Mesendoderm (in vitro differentiated cells): ENCODE measurements around the gene HTR3C.

Experiments
- DNase-seq: peaks from one replicate; pipeline ENCODE4 v3.0.0; 2013
- H2AK5ac ChIP-seq: 2 replicates; pipeline ENCODE4 v1.6.1; 2013; ENCODE audit warnings: low read length, inconsistent platforms
- H2BK120ac ChIP-seq: 2 replicates; pipeline ENCODE4 v1.6.1; 2013; ENCODE audit warnings: low read depth, mild to moderate bottlenecking, low read length, moderate library complexity, mixed read lengths
- H2BK15ac ChIP-seq: replicated peaks from 2 replicates; pipeline ENCODE4 v1.6.1; 2013; ENCODE audit warnings: low read depth, mild to moderate bottlenecking, moderate library complexity
- H2BK5ac ChIP-seq: 2 replicates; pipeline ENCODE4 v1.6.1; 2013; ENCODE audit warnings: low read length, inconsistent platforms
- H3K18ac ChIP-seq: 2 replicates; pipeline ENCODE4 v1.6.1; 2013; ENCODE audit warnings: mild to moderate bottlenecking, low read length, mixed read lengths
- H3K23ac ChIP-seq: one replicate; pipeline ENCODE4 v1.6.1; 2013; ENCODE audit warnings: low read length
- H3K27ac ChIP-seq: 2 replicates; pipeline ENCODE4 v1.5.1; 2013; ENCODE audit warnings: low read depth, mild to moderate bottlenecking, inconsistent platforms, low read length, moderate library complexity
- H3K27me3 ChIP-seq: 2 replicates; pipeline ENCODE4 v1.6.1; 2013; ENCODE audit warnings: low read length, control low read depth, mild to moderate bottlenecking, inconsistent platforms; ENCODE audit not compliant: insufficient read depth, poor library complexity
- H3K36me3 ChIP-seq: 2 replicates; pipeline ENCODE4 v1.6.1; 2013; ENCODE audit warnings: low read length, inconsistent platforms; ENCODE audit not compliant: control insufficient read depth, insufficient read depth
- H3K4ac ChIP-seq: one replicate; pipeline ENCODE4 v1.6.1; 2013; ENCODE audit warnings: low read depth, mild to moderate bottlenecking, low read length, moderate library complexity
- H3K4me1 ChIP-seq: 2 replicates; pipeline ENCODE4 v1.6.1; 2013; ENCODE audit warnings: low read depth, low read length, inconsistent platforms; ENCODE audit not compliant: control insufficient read depth
- H3K4me2 ChIP-seq: 2 replicates; pipeline ENCODE4 v1.6.1; 2013; ENCODE audit warnings: low read length
- H3K4me3 ChIP-seq: 2 replicates; pipeline ENCODE4 v1.5.1; 2013; ENCODE audit warnings: mild to moderate bottlenecking, low read length
- H3K56ac ChIP-seq: one replicate; pipeline ENCODE4 v1.6.1; 2013; ENCODE audit warnings: low read length
- H3K79me1 ChIP-seq: 2 replicates; pipeline ENCODE4 v1.6.1; 2013; ENCODE audit warnings: low read length, inconsistent platforms
- H3K79me2 ChIP-seq: 2 replicates; pipeline ENCODE4 v1.6.1; 2013; ENCODE audit warnings: mild to moderate bottlenecking, low read length; ENCODE audit not compliant: control insufficient read depth, insufficient read depth
- H3K9ac ChIP-seq: 2 replicates; pipeline ENCODE4 v1.6.1; 2013; ENCODE audit warnings: low read length, inconsistent platforms
- H4K5ac ChIP-seq: one replicate; pipeline ENCODE4 v1.6.1; 2013; ENCODE audit warnings: low read length
- H4K8ac ChIP-seq: one replicate; pipeline ENCODE4 v1.6.1; 2013; ENCODE audit warnings: low read depth, mild to moderate bottlenecking, control low read depth, low read length, moderate library complexity
- WGBS: extraction: QIAGEN DNeasy Blood & Tissue Kit; methylation state at CpG from one replicate; pipeline ENCODE4 v1.1.7; 2013; ENCODE audit warnings: low lambda C conversion rate, missing lambda C conversion rate; ENCODE audit not compliant: insufficient coverage; ENCODE audit errors: extremely low coverage; 5-methylcytosine and 5-hydroxymethylcytosine counted together

Gene HTR3C

GRCh38 chr3:184073621-184074020 is 20.8 kb downstream of the HTR3C start:
- Histone ChIP-seq H3K27ac (no peak overlapping the region), H3K27me3 (no peaks in the 10 kb centered on the region), H2BK5ac (no peak overlapping the region), H3K4me2 (no peak overlapping the region), H3K4me3 (no peak overlapping the region), H2AK5ac (no peak overlapping the region), H3K9ac (no peak overlapping the region), H3K23ac (no peak overlapping the region), H3K79me2 (no peaks in the 10 kb centered on the region), H3K18ac (no peak overlapping the region), H3K79me1 (no peaks in the 10 kb centered on the region), H3K4ac (no peak overlapping the region), H4K8ac (no peak overlapping the region), H3K36me3 (no peaks in the 10 kb centered on the region), H3K56ac (no peak overlapping the region), H4K5ac (no peak overlapping the region), H2BK120ac (no peak overlapping the region), H3K4me1 (no peaks in the 10 kb centered on the region), H2BK15ac (no peak overlapping the region)
- WGBS = no CpG with 5 or more reads among the region's 4 CpGs
- DNase-seq = peak; percentile 56

GRCh38 chr3:184075901-184076300 is 23.1 kb downstream of the HTR3C start:
- no CpG with 5 or more reads among the region's 6 CpGs for WGBS
- no peak for DNase-seq
- H4K5ac ChIP-seq = no peak overlapping the region
- H3K4me1 ChIP-seq = no peaks in the 10 kb centered on the region
- H3K56ac ChIP-seq = no peak overlapping the region
- no peak overlapping the region for H3K4me3 ChIP-seq
- no peak overlapping the region for H2BK5ac ChIP-seq
- no peak overlapping the region for H3K18ac ChIP-seq
- H3K27me3 ChIP-seq = no peaks in the 10 kb centered on the region
- H3K79me2 ChIP-seq = no peaks in the 10 kb centered on the region
- H2AK5ac ChIP-seq = no peak overlapping the region
- no peaks in the 10 kb centered on the region for H3K79me1 ChIP-seq
- H3K23ac ChIP-seq = no peak overlapping the region
- no peak overlapping the region for H2BK120ac ChIP-seq
- H3K36me3 ChIP-seq = no peaks in the 10 kb centered on the region
- no peak overlapping the region for H3K4ac ChIP-seq
- H2BK15ac ChIP-seq = no peak overlapping the region
- H4K8ac ChIP-seq = no peak overlapping the region
- H3K4me2 ChIP-seq = no peak overlapping the region
- no peak overlapping the region for H3K27ac ChIP-seq
- H3K9ac ChIP-seq = no peak overlapping the region

GRCh38 chr3:184077881-184078280 is 25.0 kb downstream of the HTR3C start:
- Histone ChIP-seq H3K4ac (no peak overlapping the region), H4K5ac (no peak overlapping the region), H3K18ac (no peak overlapping the region), H3K4me2 (no peak overlapping the region), H3K56ac (no peak overlapping the region), H3K36me3 (no peaks in the 10 kb centered on the region), H4K8ac (no peak overlapping the region), H3K79me2 (no peaks in the 10 kb centered on the region), H3K79me1 (no peaks in the 10 kb centered on the region), H2BK5ac (no peak overlapping the region), H3K4me3 (no peak overlapping the region), H2AK5ac (no peak overlapping the region), H3K9ac (no peak overlapping the region), H3K27ac (no peak overlapping the region), H2BK120ac (no peak overlapping the region), H3K23ac (no peak overlapping the region), H2BK15ac (no peak overlapping the region), H3K27me3 (no peaks in the 10 kb centered on the region), H3K4me1 (no peaks in the 10 kb centered on the region)
- WGBS = no CpG with 5 or more reads among the region's 5 CpGs
- peak; percentile 51 for DNase-seq

- Histone ChIP-seq H3K27ac (no peak overlapping the region), H2BK120ac (no peak overlapping the region), H2BK5ac (no peak overlapping the region), H4K8ac (no peak overlapping the region), H2BK15ac (no peak overlapping the region), H3K9ac (no peak overlapping the region), H3K79me2 (no peaks in the 10 kb centered on the region), H3K4me2 (no peak overlapping the region), H3K4me3 (no peak overlapping the region), H3K27me3 (no peaks in the 10 kb centered on the region), H3K36me3 (no peaks in the 10 kb centered on the region), H3K56ac (no peak overlapping the region), H3K4me1 (no peaks in the 10 kb centered on the region), H3K4ac (no peak overlapping the region), H3K18ac (no peak overlapping the region), H2AK5ac (no peak overlapping the region), H3K79me1 (no peaks in the 10 kb centered on the region), H4K5ac (no peak overlapping the region), H3K23ac (no peak overlapping the region)
- DNase-seq = no peak
- no CpG with 5 or more reads among the region's 3 CpGs for WGBS
These were observed 26.0 kb downstream of the HTR3C start for GRCh38 chr3:184078851-184079250.

- no peak overlapping the region for H3K23ac ChIP-seq
- H3K27ac ChIP-seq = no peak overlapping the region
- no peak overlapping the region for H4K5ac ChIP-seq
- H3K36me3 ChIP-seq = no peaks in the 10 kb centered on the region
- H4K8ac ChIP-seq = no peak overlapping the region
- H3K4me1 ChIP-seq = no peaks in the 10 kb centered on the region
- H3K4ac ChIP-seq = no peak overlapping the region
- H2AK5ac ChIP-seq = no peak overlapping the region
- WGBS = no CpG with 5 or more reads among the region's 16 CpGs
- no peak overlapping the region for H3K56ac ChIP-seq
- H3K79me1 ChIP-seq = no peaks in the 10 kb centered on the region
- no peak for DNase-seq
- H2BK15ac ChIP-seq = no peak overlapping the region
- no peak overlapping the region for H3K4me2 ChIP-seq
- H3K27me3 ChIP-seq = no peaks in the 10 kb centered on the region
- no peak overlapping the region for H3K4me3 ChIP-seq
- no peaks in the 10 kb centered on the region for H3K79me2 ChIP-seq
- H2BK120ac ChIP-seq = no peak overlapping the region
- H3K18ac ChIP-seq = no peak overlapping the region
- H2BK5ac ChIP-seq = no peak overlapping the region
- H3K9ac ChIP-seq = no peak overlapping the region
These were observed 28.4 kb downstream of the HTR3C start for GRCh38 chr3:184081116-184081830.

GRCh38 chr3:184082034-184082433 is 29.2 kb downstream of the HTR3C start:
- H3K27ac ChIP-seq = no peak overlapping the region
- H3K4ac ChIP-seq = no peak overlapping the region
- no peak overlapping the region for H3K23ac ChIP-seq
- no peaks in the 10 kb centered on the region for H3K4me1 ChIP-seq
- no peak overlapping the region for H2BK120ac ChIP-seq
- H2BK5ac ChIP-seq = no peak overlapping the region
- WGBS = no CpG with 5 or more reads among the region's 10 CpGs
- no peaks in the 10 kb centered on the region for H3K27me3 ChIP-seq
- H3K18ac ChIP-seq = no peak overlapping the region
- no peaks in the 10 kb centered on the region for H3K79me1 ChIP-seq
- no peak overlapping the region for H3K4me2 ChIP-seq
- DNase-seq = no peak
- H2AK5ac ChIP-seq = no peak overlapping the region
- H2BK15ac ChIP-seq = no peak overlapping the region
- H4K8ac ChIP-seq = no peak overlapping the region
- no peak overlapping the region for H3K4me3 ChIP-seq
- H3K36me3 ChIP-seq = no peaks in the 10 kb centered on the region
- H3K79me2 ChIP-seq = no peaks in the 10 kb centered on the region
- H4K5ac ChIP-seq = no peak overlapping the region
- H3K9ac ChIP-seq = no peak overlapping the region
- H3K56ac ChIP-seq = no peak overlapping the region
